ENCODE measurements around the gene DTX2.
"Not testable (repeated sequence)": the region's sequence is repeated elsewhere in the genome, so short reads cannot be mapped to it uniquely, and the experiment has no call there.

Gene DTX2

DNA sequence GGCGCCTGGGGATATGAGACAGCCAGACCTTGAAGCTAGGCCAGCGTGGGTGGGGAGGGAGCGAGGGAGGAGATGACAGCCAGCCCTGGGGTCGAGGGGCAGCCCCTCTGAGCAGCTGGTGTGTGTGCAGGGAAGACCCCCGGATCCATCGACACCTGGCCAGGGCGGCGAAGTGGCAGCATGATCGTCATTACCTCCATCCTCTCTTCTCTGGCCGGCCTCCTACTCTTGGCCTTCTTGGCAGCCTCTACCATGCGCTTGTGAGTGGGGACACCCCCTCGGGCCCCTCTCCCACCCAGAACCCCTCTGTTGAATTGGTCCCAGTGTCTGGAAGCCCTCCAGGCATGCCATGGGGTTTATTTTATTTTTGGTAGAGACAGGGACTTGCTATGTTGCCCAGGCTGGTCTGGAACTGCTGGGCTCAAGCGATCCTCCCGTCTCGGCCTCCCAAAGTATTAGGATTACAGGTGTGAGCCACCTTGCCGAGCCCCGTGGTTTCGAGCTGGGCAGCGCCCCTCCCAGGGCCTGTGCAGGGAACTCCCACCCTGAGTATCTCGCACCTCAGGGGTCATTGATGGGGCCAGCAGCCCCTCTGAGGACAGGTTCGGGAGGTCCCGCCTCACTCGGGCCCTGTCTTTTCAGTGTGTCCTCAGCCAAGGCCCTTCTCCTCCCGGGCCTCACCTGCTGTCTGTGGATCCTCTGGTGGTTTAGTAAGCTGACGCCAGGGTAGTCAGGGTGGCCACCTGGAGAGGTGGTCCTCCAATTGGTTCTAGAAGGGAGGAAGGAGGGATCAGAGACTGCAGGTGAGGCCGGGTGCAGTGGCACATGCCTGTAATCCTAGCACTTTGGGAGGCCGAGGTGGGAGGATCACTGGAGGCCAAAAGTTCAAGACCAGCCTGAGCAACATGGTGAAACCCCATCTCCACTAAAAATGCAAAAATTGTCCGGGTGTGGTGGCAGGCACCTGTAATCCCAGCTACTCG lies 52.6 kb downstream of the DTX2 start:
- DNase-seq: no peak

DNA sequence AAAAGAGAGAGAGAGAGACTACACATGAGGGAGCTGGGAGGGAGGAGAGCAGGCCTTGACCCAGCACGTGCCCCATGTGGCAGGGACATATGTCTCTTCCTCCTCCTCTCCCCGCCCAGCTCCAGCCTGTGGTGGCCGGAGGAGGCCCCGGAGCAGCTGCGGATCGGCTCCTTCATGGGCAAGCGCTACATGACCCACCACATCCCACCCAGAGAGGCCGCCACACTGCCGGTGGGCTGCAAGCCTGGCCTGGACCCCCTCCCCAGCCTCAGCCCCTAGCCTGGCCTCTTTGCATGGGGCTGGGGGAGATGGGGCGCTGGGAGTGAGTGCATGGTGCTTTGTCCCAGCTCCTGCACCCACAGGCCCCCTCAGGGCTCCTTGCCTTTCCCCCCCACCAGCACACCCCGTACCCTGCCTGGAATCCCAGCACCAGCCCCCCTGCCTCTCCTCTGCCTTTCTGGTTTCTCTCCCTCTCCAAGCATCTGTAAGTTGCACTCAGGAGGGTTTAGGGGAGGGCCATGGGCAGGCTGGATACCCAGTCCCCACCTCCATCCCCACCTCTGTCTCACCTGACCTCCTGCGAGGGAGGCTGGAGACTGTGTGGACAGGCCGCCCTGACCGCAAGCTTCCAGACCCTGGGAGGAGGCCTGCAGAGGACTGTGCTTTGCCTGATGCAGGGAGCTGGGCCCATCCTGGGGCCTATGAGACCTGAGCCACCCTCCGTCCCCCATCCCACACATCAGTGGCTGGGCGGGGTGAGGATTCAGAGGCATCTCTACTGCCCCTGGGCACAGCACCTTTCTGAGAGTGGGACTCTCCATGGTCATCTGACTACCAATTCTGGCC lies 53.6 kb downstream of the DTX2 start:
- DNase-seq: no peak

DNA sequence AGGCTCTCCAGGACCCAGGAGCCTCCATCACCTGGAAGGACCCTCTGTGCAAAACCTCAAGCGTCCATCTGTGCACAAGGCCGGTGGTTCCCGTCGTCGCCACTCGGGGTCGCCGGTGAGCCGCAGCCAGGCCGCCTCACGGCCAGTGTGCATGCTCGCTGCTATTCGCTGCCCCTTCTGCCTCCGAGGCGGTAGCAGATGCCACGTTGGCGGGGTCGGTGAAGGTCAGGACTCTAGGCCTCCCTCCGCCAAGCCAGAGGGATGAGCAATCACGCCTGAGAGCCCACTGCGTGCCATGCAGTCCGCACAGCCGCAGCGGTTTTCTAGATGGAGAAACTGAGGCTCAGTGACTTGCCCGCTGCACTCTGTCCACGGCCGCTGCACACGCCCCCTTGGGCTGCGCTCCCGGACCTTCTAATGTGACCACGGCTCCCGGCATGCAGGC lies 54.5 kb downstream of the DTX2 start:
- no peak for DNase-seq

DNA sequence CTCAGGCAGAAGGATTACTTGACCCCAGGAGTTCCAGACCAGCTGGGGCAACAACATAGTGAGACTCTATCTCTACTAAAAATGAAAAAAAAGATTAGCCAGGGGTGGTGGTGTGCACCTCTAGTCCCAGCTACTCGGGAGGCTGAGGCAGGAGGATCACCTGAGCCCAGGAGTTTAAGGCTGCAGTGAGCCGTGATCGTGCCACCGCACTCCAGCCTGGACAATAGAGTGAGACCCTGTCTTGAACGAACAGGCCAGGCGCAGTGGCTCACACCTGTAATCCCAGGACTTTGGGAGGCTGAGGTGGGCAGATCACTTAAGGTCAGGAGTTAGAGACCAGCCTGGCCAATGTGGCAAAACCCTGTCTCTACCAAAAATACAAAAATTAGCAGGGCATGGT lies 55.4 kb downstream of the DTX2 start:
- not testable (repeated sequence) for DNase-seq

DNA sequence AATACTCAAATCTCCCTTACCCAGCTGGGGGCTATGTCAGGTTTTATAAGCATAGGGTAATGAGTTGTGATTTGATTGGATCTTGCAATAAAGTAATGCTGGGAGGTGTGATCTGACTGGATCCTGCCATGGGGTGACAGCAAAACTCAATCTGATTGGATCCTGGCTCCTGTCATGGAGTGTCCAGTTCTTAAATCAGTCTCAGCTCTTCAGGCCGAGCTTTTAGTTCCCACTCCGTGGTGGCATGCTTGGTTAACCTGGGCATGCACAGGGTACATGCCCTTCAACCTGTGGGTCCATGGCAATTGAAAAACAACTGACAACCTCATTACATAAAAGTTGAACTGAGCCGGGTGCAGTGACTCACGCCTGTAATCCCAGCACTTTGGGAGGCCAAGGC lies 64.7 kb downstream of the DTX2 start:
- not testable (repeated sequence) for DNase-seq

DNA sequence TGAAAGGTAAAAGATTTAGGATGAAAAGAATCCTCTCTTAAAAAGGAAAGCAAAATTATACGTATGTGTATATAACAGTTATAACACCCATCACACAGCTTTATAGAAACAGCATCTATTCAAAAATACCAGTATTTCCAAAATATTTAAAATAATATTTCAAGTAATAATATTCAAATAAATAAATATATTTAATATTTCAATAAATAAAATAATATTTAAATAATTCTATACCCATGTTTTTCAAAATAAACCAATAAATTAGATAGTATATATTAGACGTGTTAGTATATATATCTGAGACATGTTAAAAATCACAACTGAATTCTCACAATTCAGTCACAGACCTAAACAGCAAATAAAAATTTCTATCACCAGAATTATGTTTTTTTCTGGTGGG lies 70.1 kb downstream of the DTX2 start:
- not testable (repeated sequence) for DNase-seq

DNA sequence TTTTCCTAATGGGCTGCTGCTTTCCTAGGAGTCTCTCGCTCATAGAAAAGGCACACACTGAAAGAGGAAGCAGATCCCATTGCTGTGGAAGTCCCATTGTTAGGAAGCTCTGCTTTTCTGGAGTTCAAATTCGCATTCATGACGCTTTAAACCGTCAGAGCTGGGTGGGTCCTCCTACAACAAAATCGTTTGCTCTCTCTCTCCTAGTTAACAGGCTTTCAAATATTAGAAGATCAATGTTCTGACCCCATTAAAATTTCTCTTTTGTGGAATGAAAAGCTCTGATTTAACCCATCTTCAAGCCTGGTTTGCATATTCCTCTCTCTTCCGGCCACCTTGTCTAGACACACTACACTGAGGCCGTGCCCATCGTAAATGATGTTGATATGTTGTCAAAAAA lies 81.7 kb downstream of the DTX2 start, which contains the start of gene SPDYE16:
Gene SPDYE16 (minus strand): TSS at position 101 of the 400 bp plus-strand sequence. CDS start 1,838 bp downstream, outside the sequence.
- not testable (repeated sequence) for DNase-seq

DNA sequence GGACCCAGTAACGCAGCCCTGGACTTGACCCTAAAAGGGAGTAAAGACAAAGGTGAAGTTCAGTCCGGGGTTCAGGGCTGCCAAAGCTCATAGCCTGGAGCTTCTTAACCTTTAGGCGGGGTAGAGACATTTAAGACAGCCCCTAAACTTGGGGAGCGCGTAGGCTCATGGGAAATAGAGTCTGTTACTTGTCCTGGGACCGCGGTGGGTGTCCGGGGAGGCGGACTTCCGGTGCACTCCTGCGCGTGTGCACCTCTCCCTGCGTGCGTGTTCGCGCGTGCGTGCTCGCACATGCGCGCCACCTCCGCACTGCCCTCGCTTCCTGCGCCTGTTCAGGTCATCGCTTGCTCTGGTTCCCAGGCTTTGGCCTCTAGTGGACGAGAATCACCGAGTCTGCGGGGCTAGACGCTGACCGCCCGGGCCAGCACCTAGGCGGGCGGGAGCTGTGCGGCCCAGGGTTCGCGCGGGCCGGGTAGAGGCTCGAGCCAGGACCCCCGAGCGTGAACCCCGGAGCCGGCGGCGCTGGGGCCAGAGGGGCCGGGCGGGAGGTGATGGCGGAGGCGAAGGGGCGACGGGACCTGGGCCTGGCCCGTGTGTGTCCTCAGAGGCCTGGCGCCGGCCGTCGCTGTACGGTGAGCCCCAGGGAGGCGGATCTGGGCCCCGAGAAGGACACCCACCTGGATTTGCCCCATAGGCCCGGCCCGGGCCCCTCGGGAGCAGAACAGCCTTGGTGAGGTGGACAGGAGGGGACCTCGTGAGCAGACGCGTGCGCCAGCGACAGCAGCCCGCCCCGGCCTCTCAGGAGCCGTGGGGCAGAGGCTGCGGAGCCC lies 87.7 kb downstream of the DTX2 start:
- DNase-seq: peak; percentile 88

DNA sequence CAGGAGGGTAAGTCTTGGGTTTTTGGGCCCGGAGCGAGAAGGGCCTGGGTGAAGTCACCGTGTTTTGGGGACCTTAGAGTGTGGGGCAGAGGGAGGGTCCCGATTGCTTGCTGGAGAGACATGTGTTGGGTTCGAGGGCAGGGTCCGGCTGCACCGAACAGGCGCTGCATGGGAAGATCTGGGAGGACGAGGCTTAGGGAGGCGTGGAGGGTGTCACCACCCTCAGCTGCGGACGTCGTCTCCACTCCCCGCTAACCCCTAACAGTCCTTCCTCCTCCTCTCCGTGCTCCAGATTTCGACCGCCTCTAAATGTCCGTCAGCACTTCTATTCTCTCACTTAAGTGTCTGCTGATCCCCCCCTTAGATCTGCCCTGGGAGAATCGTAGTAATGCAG lies 88.3 kb downstream of the DTX2 start:
- not testable (repeated sequence) for DNase-seq

DNA sequence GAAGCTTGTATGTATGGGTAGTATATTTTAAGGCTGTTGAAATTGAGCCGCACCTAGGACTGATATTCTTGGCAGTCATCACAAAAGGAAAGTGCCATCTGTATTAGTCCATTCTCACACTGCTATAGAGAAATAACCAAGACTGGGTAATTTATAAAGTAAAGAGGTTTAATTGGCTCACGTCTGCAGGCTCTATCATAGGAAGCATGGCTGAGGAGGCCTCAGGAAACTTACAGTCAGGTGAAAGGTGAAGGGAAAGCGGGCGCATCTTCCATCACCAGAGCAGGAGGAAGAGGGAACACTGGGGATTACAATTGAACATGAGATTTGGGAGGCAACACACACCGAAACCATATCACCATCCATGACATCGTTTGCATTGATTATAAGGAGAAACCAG lies 90.5 kb downstream of the DTX2 start:
- DNase-seq: not testable (repeated sequence)
